ENCODE measurements around the gene ZFP30. TPM values are rescaled to one million over a fixed set of nuclear protein-coding genes. Genes with fewer than 3 reads are reported as not detected.

The ZFP30 gene
- total and polyA plus RNA-seq, 2 of the 4 experiments (the other 2 are of a cell fraction): 1.7 to 10.2 TPM

DNA sequence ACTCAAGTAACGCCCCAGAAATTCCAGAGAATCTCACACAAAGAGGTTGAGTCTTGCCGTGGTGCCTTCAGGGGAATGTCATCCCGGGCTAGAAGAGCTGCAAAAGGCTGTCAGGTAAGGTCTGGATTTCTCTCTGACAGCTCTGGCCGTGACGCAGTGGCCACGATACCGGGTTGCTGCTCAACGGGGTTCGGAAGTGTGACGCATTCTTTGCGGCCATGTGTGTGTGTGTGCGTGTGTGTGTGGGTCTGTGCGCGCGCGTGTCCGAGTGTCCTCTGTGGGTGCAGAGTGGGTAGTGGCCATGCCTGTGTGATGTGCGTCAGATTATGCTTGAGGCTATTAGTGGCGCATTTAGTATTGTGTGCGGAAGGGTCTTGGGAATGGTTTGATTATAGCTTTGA is 60.3 kb downstream of the ZFP30 start (continued):
- peak; percentile 33; the same call in 1 of the 2 replicates for TF ChIP-seq BHLHE40 (IDR thresholded peaks at IDR 0.05; ENCODE audit: low read depth, low read length)
- TF ChIP-seq CHD1 (IDR thresholded peaks at IDR 0.05; ENCODE audit: low read depth, low read length): 0 out of 2 replicates have a peak, but pooled peaks have one; percentile 6
- no peak for TF ChIP-seq CEBPB (IDR thresholded peaks at IDR 0.05; ENCODE audit: low read depth, low read length)
- no peak for TF ChIP-seq POLR2A (IDR thresholded peaks at IDR 0.05; ENCODE audit: low read depth, low read length)
- no peak for TF ChIP-seq MAFK (IDR thresholded peaks at IDR 0.05; ENCODE audit: low read depth, low read length)
- no peak; the same call in 1 of the 2 replicates for TF ChIP-seq SMC3 (IDR thresholded peaks at IDR 0.05; ENCODE audit: low read depth, low read length)

GRCh38 chr19:37594304-37594981 is 60.8 kb downstream of the ZFP30 start, which contains the start of the genes ZNF540 and ZNF571:
Gene ZNF540, plus strand, starts transcription at chr19:37594876. Its CDS starts 3,572 bp downstream, at chr19:37598448.
Gene ZNF571, minus strand, starts transcription at chr19:37594792. Its CDS starts 8,116 bp downstream, at chr19:37586676.
- Histone ChIP-seq H3K9me1 (ENCODE audit: insufficient read depth, low read length) (no peaks in the 10 kb centered on the region), H3K14ac (replicated peaks; ENCODE audit: low read depth, low read length) (peak within 1 kb of the TSS; percentile 23; the same call in 1 of the 2 replicates), H3K18ac (ENCODE audit: low read depth, low read length) (peak within 1 kb of the TSS; percentile 14; the same call in 1 of the 2 replicates), H3K4ac (ENCODE audit: low read depth, low read length) (no peak within 1 kb of the TSS), H2BK120ac (ENCODE audit: low read depth, low read length) (no peak within 1 kb of the TSS), H2AFZ (replicated peaks; ENCODE audit: low read length, poor library complexity) (peak within 1 kb of the TSS; percentile 98), H3K9ac (ENCODE audit: low read depth, low read length) (peak within 1 kb of the TSS; percentile 78), H4K91ac (ENCODE audit: insufficient read depth, low read depth, low read length) (no peak within 1 kb of the TSS; the same call in 1 of the 2 replicates), H4K20me1 (ENCODE audit: insufficient read depth, low read length) (no peaks in the 10 kb centered on the region), H2BK20ac (ENCODE audit: low read depth, low read length) (no peak within 1 kb of the TSS), H3K4me2 (ENCODE audit: low read depth, low read length) (peak within 1 kb of the TSS; percentile 76), H2AK5ac (ENCODE audit: low read depth, low read length) (no peak within 1 kb of the TSS), H3K27me3 (ENCODE audit: control insufficient read depth, insufficient read depth, low read length) (no peaks in the 10 kb centered on the region), H3K4me1 (ENCODE audit: control insufficient read depth, insufficient read depth, low read length) (no peaks in the 10 kb centered on the region), H3K23ac (ENCODE audit: low read depth, low read length) (peak within 1 kb of the TSS; percentile 30; the same call in 1 of the 2 replicates), H3K79me1 (ENCODE audit: low read depth in 1 of 2, low read length in 2 of 2) (no peaks in the 10 kb centered on the region), H3K4me3 (ENCODE audit: insufficient read depth, low read depth, low read length) (peak within 1 kb of the TSS; percentile 91), H3K9me3 (ENCODE audit: control insufficient read depth, insufficient read depth, low read length) (no peaks in the 10 kb centered on the region), H3K27ac (ENCODE audit: insufficient read depth, low read length) (peak within 1 kb of the TSS; percentile 51), H3K36me3 (ENCODE audit: control insufficient read depth, insufficient read depth, low read length) (no peaks in the 10 kb centered on the region), H4K8ac (ENCODE audit: low read depth in 2 of 2, low read length in 2 of 2) (peak within 1 kb of the TSS; percentile 78), H2BK15ac (ENCODE audit: low read depth, low read length) (no peak within 1 kb of the TSS), H4K5ac (ENCODE audit: low read depth, low read length) (peak within 1 kb of the TSS; percentile 65), H3K56ac (ENCODE audit: extremely low read depth, insufficient read depth, low read length) (peak within 1 kb of the TSS; percentile 35; the same call in 1 of the 2 replicates), H2AK9ac (replicated peaks; ENCODE audit: low read depth, low read length, poor library complexity) (peak within 1 kb of the TSS; percentile 69), H2BK5ac (ENCODE audit: low read depth, low read length, poor library complexity, severe bottlenecking) (no peak within 1 kb of the TSS)
- ATAC-seq (ENCODE audit: low read depth) (peak; percentile 99), DNase-seq (peak; percentile 93)
- BruUV-seq (replicated peaks): no TSS peak
- dilution Hi-C loops (cut with HindIII; ENCODE audit: low sequenced_read_pairs, unreplicated experiment): no loop called here
- 0% methylated on average over 20 of the region's 53 CpGs; no CpG with 5 or more reads in 1 of the 2 experiments for WGBS, 2 experiments (ENCODE audit: extremely low coverage in 2 of 2, insufficient read length in 1 of 2)
- in situ Hi-C loops (cut with MboI; ENCODE audit: low sequenced_read_pairs): no loop called here
- ChIA-PET POLR2A (ENCODE audit: unreplicated experiment) (no interaction called here), CTCF (no interaction called here)
- intact Hi-C loops (cut with micrococcal nuclease): loop anchor here (1.0 to 10.0 kb wide), 2 partner anchors 125 to 180 kb away; partner anchors contain the start of genes ZNF570 and ZNF573
- no peak for TF ChIP-seq MAFK (IDR thresholded peaks at IDR 0.05; ENCODE audit: low read depth, low read length)
- TF ChIP-seq MXI1 (IDR thresholded peaks at IDR 0.05; ENCODE audit: borderline replicate concordance, low read depth, low read length): no peak
- TF ChIP-seq, protein P1, sequence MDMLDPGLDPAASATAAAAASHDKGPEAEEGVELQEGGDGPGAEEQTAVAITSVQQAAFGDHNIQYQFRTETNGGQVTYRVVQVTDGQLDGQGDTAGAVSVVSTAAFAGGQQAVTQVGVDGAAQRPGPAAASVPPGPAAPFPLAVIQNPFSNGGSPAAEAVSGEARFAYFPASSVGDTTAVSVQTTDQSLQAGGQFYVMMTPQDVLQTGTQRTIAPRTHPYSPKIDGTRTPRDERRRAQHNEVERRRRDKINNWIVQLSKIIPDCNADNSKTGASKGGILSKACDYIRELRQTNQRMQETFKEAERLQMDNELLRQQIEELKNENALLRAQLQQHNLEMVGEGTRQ (IDR thresholded peaks at IDR 0.05; ENCODE audit: low read depth, low read length): no peak
- TF ChIP-seq FOS (IDR thresholded peaks at IDR 0.05; ENCODE audit: low read depth, low read length): no peak
- TF ChIP-seq NFE2L2 (IDR thresholded peaks at IDR 0.05; ENCODE audit: low read depth, low read length): no peak
- no peak for TF ChIP-seq MAZ (IDR thresholded peaks at IDR 0.05; ENCODE audit: borderline replicate concordance, low read depth, low read length)
- no peak for TF ChIP-seq RCOR1 (IDR thresholded peaks at IDR 0.05; ENCODE audit: insufficient replicate concordance, low read length)
- 0 out of 2 replicates have a peak, but pooled peaks have one; percentile 6 for TF ChIP-seq CHD1 (IDR thresholded peaks at IDR 0.05; ENCODE audit: low read depth, low read length)
- no peak for TF ChIP-seq BHLHE40 (IDR thresholded peaks at IDR 0.05; ENCODE audit: low read depth, low read length)
- no peak for TF ChIP-seq RFX5 (IDR thresholded peaks at IDR 0.05; ENCODE audit: low read depth, low read length)
- TF ChIP-seq SMC3 (IDR thresholded peaks at IDR 0.05; ENCODE audit: low read depth, low read length): no peak
- TF ChIP-seq RAD21 (IDR thresholded peaks at IDR 0.05; ENCODE audit: low read length): no peak
- TF ChIP-seq POLR2A (IDR thresholded peaks at IDR 0.05; ENCODE audit: low read depth, low read length): 0 out of 2 replicates have a peak, but pooled peaks have one; percentile 38
